ENCODE data around the gene CAMTA1. TPM values are rescaled to one million over a fixed set of nuclear protein-coding genes. Genes with fewer than 3 reads are reported as not detected.
"Not testable (repeated sequence)": the region's sequence is repeated elsewhere in the genome, so short reads cannot be mapped to it uniquely, and the experiment has no call there.

CAMTA1 gene
- total and polyA plus RNA-seq, 9 of the 15 experiments (the other 6 are each of a cell fraction or from before 2014, with no cell fraction given) = 43.9 to 161 (median 65.9) TPM

GRCh38 chr1:7146710-7147109, 361.5 kb downstream of the CAMTA1 start:
- Histone ChIP-seq H3K9me3 (replicated peaks; ENCODE audit: control insufficient read depth, insufficient read depth, low read depth, low read length) (no peaks in the 10 kb centered on the region), H3K4me2 (ENCODE audit: insufficient read depth, low read length) (no peak overlapping the region), H3K79me2 (ENCODE audit: control insufficient read depth, insufficient read depth, low read length) (no peaks in the 10 kb centered on the region), H3K27ac (ENCODE audit: extremely low read depth, low read depth, low read length) (no peak overlapping the region), H3K4me1 (replicated peaks in 1 of 2; ENCODE audit: control insufficient read depth in 2 of 2, insufficient read depth in 2 of 2, low read length in 2 of 2) (peaks cover 0 to 3% of the 10 kb centered on the region in 2 experiments; a peak in 1 of 5 replicates), H3K27me3 (ENCODE audit: control insufficient read depth in 2 of 2, insufficient read depth in 2 of 2, low read length in 2 of 2) (peaks cover 16 to 50% of the 10 kb centered on the region in 2 experiments; a peak in 4 of 5 replicates), H2AFZ (ENCODE audit: low read depth, low read length) (no peak overlapping the region), H3K9me1 (ENCODE audit: control insufficient read depth, insufficient read depth, low read length) (peaks cover 3% of the 10 kb centered on the region), H3K4me3 (no peak overlapping the region), H3K9ac (ENCODE audit: insufficient read depth in 1 of 2, low read depth in 2 of 2, low read length in 2 of 2) (no peak overlapping the region), H4K20me1 (replicated peaks; ENCODE audit: control insufficient read depth, insufficient read depth, low read length) (peaks cover 14% of the 10 kb centered on the region), H3K36me3 (ENCODE audit: control insufficient read depth, insufficient read depth, low read length) (no peaks in the 10 kb centered on the region)
- TF ChIP-seq KDM1A (IDR thresholded peaks at IDR 0.05) = peak in 1 of 2 experiments; percentile 25; a peak in 1 of 4 replicates
- TF ChIP-seq SAFB (IDR thresholded peaks at IDR 0.05; ENCODE audit: borderline replicate concordance, low read depth, low read length) = no peak
- TF ChIP-seq GTF3C2 (IDR thresholded peaks at IDR 0.05; ENCODE audit: borderline replicate concordance, extremely low read depth, insufficient read length) = no peak
- ChIA-PET POLR2A (no interaction called here), CTCF (ENCODE audit: low intra/inter-chr PET ratio) (no interaction called here)
- in situ Hi-C loops (cut with MboI) = no loop called here
- no TSS peak for BruUV-seq (replicated peaks)
- DNase-seq (ENCODE audit: extremely low read depth in 1 of 4, low spot score in 3 of 4) = no peak
- no peak for ATAC-seq
- intact Hi-C loops (cut with micrococcal nuclease) = no loop called here
- 13% methylated on average over 5 of the region's 5 CpGs for WGBS (ENCODE audit: insufficient coverage, low coverage, missing lambda C conversion rate)
- no peak for FAIRE-seq

- CTCF ChIA-PET (ENCODE audit: low intra/inter-chr PET ratio); ATAC-seq: not testable (repeated sequence)
These were observed 362.5 kb downstream of the CAMTA1 start for GRCh38 chr1:7147581-7148282.

More at GRCh38 chr1:7147581-7148282, 362.5 kb downstream of the CAMTA1 start:
- H2AFZ ChIP-seq (ENCODE audit: low read depth, low read length); H3K9me1 ChIP-seq (ENCODE audit: control insufficient read depth, insufficient read depth, low read length); intact Hi-C loops (cut with micrococcal nuclease); DNase-seq (ENCODE audit: extremely low read depth in 1 of 4, low spot score in 3 of 4); BruUV-seq (replicated peaks); H3K9ac ChIP-seq (ENCODE audit: insufficient read depth in 1 of 2, low read depth in 2 of 2, low read length in 2 of 2); H3K4me3 ChIP-seq; H3K9me3 ChIP-seq (replicated peaks; ENCODE audit: control insufficient read depth, insufficient read depth, low read depth, low read length); H3K36me3 ChIP-seq (ENCODE audit: control insufficient read depth, insufficient read depth, low read length); POLR2A ChIA-PET; H3K4me1 ChIP-seq (replicated peaks in 1 of 2; ENCODE audit: control insufficient read depth in 2 of 2, insufficient read depth in 2 of 2, low read length in 2 of 2); H3K79me2 ChIP-seq (ENCODE audit: control insufficient read depth, insufficient read depth, low read length); H3K4me2 ChIP-seq (ENCODE audit: insufficient read depth, low read length); H3K27ac ChIP-seq (ENCODE audit: extremely low read depth, low read depth, low read length); in situ Hi-C loops (cut with MboI): not testable (repeated sequence)
- Histone ChIP-seq H3K27me3 (ENCODE audit: control insufficient read depth in 2 of 2, insufficient read depth in 2 of 2, low read length in 2 of 2) (peaks cover 25 to 50% of the 10 kb centered on the region in 2 experiments), H4K20me1 (replicated peaks; ENCODE audit: control insufficient read depth, insufficient read depth, low read length) (peaks cover 14% of the 10 kb centered on the region)
- WGBS (ENCODE audit: insufficient coverage, low coverage, missing lambda C conversion rate) = 0% methylated on average over 3 of the region's 3 CpGs
- peak; percentile 71 for FAIRE-seq
